MCF 10A (cell line): ENCODE results near the gene PPM1F. TPM values are rescaled to one million over a fixed set of nuclear protein-coding genes. Genes with fewer than 3 reads are reported as not detected.
A peak's percentile ranks its signal among the peaks of the same experiment; 100 is the strongest.
"Not testable (repeated sequence)": the region's sequence is repeated elsewhere in the genome, so short reads cannot be mapped to it uniquely, and the experiment has no call there.

Experiments used
- BruUV-seq: library from RNA; stranded (reverse); fragments of 400-500 nt; replicated peaks from 2 replicates; lab custom pipeline; 2021; lab: Mats Ljungman, UMichigan
- CTCF ChIA-PET: fragments of 300-600 bp; sonication (Branson Sonifier 250); formaldehyde crosslinking; extraction: SDS; loops from one replicate; lab custom pipeline; 2021; ENCODE audit warnings: antibody characterized with exemption, inconsistent platforms; lab: Yijun Ruan, JAX
- POLR2A ChIA-PET: fragments of 300-600, 350-650 bp; sonication (Branson Sonifier 250); formaldehyde crosslinking; extraction: SDS; loops from one replicate; lab custom pipeline; 2020; ENCODE audit warnings: antibody characterized with exemption, inconsistent platforms; lab: Yijun Ruan, JAX
- DNase-seq: peaks from one replicate; pipeline ENCODE4 v3.0.0-alpha.2; 2018; ENCODE audit not compliant: unreplicated experiment
- H3K27ac Mint-ChIP-seq: one replicate; pipeline ENCODE4 v1.8.0; 2022; ENCODE audit warnings: mild to moderate bottlenecking, low read depth, mixed read lengths; ENCODE audit not compliant: unreplicated experiment
- H3K27me3 Mint-ChIP-seq: one replicate; pipeline ENCODE4 v1.8.0; 2022; ENCODE audit warnings: mixed read lengths; ENCODE audit not compliant: insufficient read depth, unreplicated experiment
- H3K36me3 Mint-ChIP-seq: one replicate; pipeline ENCODE4 v1.8.0; 2022; ENCODE audit warnings: mild to moderate bottlenecking, moderate library complexity, mixed read lengths; ENCODE audit not compliant: insufficient read depth, unreplicated experiment
- H3K4me1 Mint-ChIP-seq: one replicate; pipeline ENCODE4 v1.8.0; 2022; ENCODE audit warnings: mixed read lengths; ENCODE audit not compliant: insufficient read depth, unreplicated experiment
- H3K4me3 Mint-ChIP-seq: one replicate; pipeline ENCODE4 v1.8.0; 2022; ENCODE audit warnings: mild to moderate bottlenecking, moderate library complexity, mixed read lengths; ENCODE audit not compliant: unreplicated experiment
- H3K9me3 Mint-ChIP-seq: one replicate; pipeline ENCODE4 v1.8.0; 2022; ENCODE audit warnings: mixed read lengths; ENCODE audit not compliant: unreplicated experiment
- CTCF ChIP-seq: fragments of 200-600 bp; IDR thresholded peaks from one replicate; pipeline ENCODE4 v1.8.0; 2022; ENCODE audit warnings: antibody characterized with exemption, mild to moderate bottlenecking; ENCODE audit not compliant: unreplicated experiment
- intact Hi-C: fragments of 100-400 bp; cut with micrococcal nuclease; formaldehyde crosslinking; loops from 2 replicates; pipeline ENCODE4 v1.14.1; 2022
- total RNA-seq: library from RNA; stranded (reverse); gene quantifications from 2 replicates; pipeline ENCODE4 v1.2.3, GENCODE V29; 2022

PPM1F gene
- total RNA-seq, 1 experiment from 2014 or later: 32.6 TPM

- POLR2A ChIA-PET: interaction anchor here (1.0 kb wide), 1 partner anchor 12 kb away, joined by 3 read pairs; the partner anchor contains the start of gene PPM1F
- Mint-ChIP-seq H3K27me3 (no peaks in the 10 kb centered on the region), H3K4me1 (peaks cover 43% of the 10 kb centered on the region)
These were observed 12.1 kb downstream of the PPM1F start for GRCh38 chr22:21940521-21940920.

DNA sequence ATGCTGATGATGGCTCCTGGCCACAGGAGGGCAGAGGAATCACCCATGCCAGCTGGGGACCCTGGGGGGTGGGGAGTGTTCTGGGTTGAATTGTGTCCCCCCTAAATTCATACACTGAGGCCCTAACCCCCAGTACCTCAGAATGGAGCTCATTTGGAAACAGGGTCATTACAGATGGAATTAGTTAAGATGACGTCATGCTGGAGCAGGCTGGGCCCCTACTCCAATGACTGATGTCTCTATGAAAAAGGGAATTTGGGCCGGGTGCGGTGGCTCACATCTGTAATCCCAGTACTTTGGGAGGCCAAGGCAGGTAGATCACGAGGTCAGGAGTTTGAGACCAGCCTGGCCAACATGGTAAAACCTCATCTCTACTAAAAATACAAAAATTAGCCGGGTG, 12.7 kb downstream of the PPM1F start:
- Mint-ChIP-seq H3K27ac (peak overlapping the region; percentile 49), H3K4me1 (peaks cover 43% of the 10 kb centered on the region), H3K36me3 (peaks cover 20% of the 10 kb centered on the region)
- DNase-seq, H3K27me3 Mint-ChIP-seq, H3K4me3 Mint-ChIP-seq, POLR2A ChIA-PET, H3K9me3 Mint-ChIP-seq, BruUV-seq: not testable (repeated sequence)
- intact Hi-C loops: loop anchor here (5.0 kb wide), 1 partner anchor 228 kb away; no protein-coding TSS in a partner anchor
- CTCF ChIA-PET: interaction anchor here (0.5 to 8.5 kb wide), 6 partner anchors 9 to 243 kb away, joined by 3 to 65 read pairs (median 4); partner anchors contain the start of gene PPM1F

More at GRCh38 chr22:21940521-21940920, 12.1 kb downstream of the PPM1F start:
- Mint-ChIP-seq H3K36me3 (peaks cover 21% of the 10 kb centered on the region), H3K9me3 (no peaks in the 10 kb centered on the region), H3K27ac (peak overlapping the region; percentile 49), H3K4me3 (no peak overlapping the region)
- TF ChIP-seq CTCF: no peak
- no peak for DNase-seq
- CTCF ChIA-PET: interaction anchor here (0.8 to 8.5 kb wide), 2 partner anchors 10 to 12 kb away, joined by 3 to 65 read pairs; partner anchors contain the start of gene PPM1F
- no TSS peak for BruUV-seq
- intact Hi-C loops: no loop called here

DNA sequence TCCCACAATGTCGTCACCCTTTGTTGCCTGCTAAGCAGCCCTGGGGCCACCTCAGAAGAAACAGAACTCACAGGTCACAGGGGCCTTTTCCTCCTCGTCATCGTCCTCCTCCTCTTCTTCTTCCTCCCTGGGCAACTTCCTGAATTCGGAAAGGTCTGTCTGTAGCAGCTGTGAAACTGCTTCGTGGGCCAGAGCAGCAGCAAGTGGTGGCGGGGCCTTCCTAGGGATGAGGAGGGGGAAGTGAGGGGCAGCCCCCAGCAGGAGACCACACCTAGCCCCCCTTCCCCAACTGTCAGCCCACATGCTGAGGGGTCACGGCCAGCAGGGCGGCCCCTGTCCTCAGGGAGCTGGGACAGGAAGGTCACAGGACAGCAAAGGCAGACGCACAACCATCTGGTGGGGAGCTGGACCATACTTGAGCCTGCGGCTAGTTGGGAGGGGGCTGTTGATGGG, 13.2 kb downstream of the PPM1F start:
- Mint-ChIP-seq H3K4me3 (no peak overlapping the region), H3K36me3 (peaks cover 20% of the 10 kb centered on the region), H3K27me3 (no peaks in the 10 kb centered on the region), H3K4me1 (peaks cover 43% of the 10 kb centered on the region), H3K27ac (peak overlapping the region; percentile 92), H3K9me3 (no peaks in the 10 kb centered on the region)
- no peak for DNase-seq
- ChIA-PET POLR2A (interaction anchor here (1.1 to 3.9 kb wide), 4 partner anchors 10 to 257 kb away, joined by 3 to 36 read pairs (median 7); partner anchors contain the start of genes PPM1F and TOP3B), CTCF (interaction anchor here (0.5 to 8.5 kb wide), 11 partner anchors 9 to 242 kb away, joined by 3 to 65 read pairs (median 4); partner anchors contain the start of gene PPM1F)
- TF ChIP-seq CTCF: no peak
- BruUV-seq: no TSS peak
- intact Hi-C loops: loop anchor here (5.0 kb wide), 1 partner anchor 227 kb away; no protein-coding TSS in a partner anchor

GRCh38 chr22:21938906-21939305, 13.7 kb downstream of the PPM1F start:
- Mint-ChIP-seq H3K27ac (peak overlapping the region; percentile 92), H3K9me3 (no peaks in the 10 kb centered on the region), H3K4me1 (peaks cover 43% of the 10 kb centered on the region), H3K27me3 (no peaks in the 10 kb centered on the region), H3K4me3 (peak overlapping the region; percentile 82), H3K36me3 (peaks cover 26% of the 10 kb centered on the region)
- POLR2A ChIA-PET: interaction anchor here (1.1 to 3.9 kb wide), 4 partner anchors 11 to 256 kb away, joined by 3 to 36 read pairs (median 7); partner anchors contain the start of genes PPM1F and TOP3B
- no peak for TF ChIP-seq CTCF
- BruUV-seq: no TSS peak
- CTCF ChIA-PET: interaction anchor here (0.7 to 8.5 kb wide), 12 partner anchors 11 to 228 kb away, joined by 3 to 65 read pairs (median 4); partner anchors contain the start of gene PPM1F
- intact Hi-C loops: loop anchor here (5.0 kb wide), 1 partner anchor 227 kb away; no protein-coding TSS in a partner anchor
- no peak for DNase-seq
